ENCODE measurements around the gene SYDE2.
A peak's percentile ranks its signal among the peaks of the same experiment; 100 is the strongest.
"Not testable (repeated sequence)": the region's sequence is repeated elsewhere in the genome, so short reads cannot be mapped to it uniquely, and the experiment has no call there.

The SYDE2 gene

DNA sequence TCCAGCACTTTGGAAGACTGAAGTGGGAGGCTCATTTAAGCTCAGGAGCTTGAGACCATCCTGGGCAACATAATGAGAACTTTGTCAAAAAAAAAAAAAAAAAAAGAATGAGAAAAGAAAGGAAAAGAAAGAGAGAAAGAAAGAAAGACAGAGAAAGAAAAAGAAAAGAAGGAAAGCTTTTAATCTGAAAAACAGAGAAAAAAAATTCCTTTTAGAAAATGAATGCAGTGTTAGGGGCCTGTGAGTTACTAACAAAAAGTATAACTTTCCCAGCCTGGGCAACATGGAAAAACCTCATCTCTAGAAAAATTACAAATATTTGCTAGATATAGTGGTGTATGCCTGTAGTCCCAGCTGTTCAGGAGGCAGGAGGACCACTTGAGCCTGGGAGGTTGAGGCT lies 15.9 kb upstream of the SYDE2 start:
- no peak for DNase-seq

GRCh38 chr1:85214654-85215053 lies 13.8 kb upstream of the SYDE2 start:
- no peak for DNase-seq

DNA sequence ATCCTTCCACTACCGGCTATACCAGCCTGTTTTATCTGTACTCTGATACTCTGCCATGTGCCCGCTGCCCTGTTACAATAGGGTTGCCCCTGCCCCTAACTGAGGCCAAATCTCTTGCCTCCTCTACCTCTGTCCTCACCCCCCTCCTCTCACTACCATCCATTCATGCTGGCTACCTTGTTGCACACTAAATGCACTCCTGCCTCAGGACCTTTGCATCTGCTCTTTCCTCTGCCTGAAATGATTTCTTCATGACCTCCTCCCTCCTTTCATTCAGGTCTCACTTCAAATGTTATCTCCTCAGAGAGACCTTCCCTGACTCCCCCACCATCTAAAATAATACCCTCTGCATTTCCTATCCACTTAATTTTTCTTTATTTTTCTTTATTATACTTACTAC lies 7.7 kb upstream of the SYDE2 start:
- no peak for DNase-seq

DNA sequence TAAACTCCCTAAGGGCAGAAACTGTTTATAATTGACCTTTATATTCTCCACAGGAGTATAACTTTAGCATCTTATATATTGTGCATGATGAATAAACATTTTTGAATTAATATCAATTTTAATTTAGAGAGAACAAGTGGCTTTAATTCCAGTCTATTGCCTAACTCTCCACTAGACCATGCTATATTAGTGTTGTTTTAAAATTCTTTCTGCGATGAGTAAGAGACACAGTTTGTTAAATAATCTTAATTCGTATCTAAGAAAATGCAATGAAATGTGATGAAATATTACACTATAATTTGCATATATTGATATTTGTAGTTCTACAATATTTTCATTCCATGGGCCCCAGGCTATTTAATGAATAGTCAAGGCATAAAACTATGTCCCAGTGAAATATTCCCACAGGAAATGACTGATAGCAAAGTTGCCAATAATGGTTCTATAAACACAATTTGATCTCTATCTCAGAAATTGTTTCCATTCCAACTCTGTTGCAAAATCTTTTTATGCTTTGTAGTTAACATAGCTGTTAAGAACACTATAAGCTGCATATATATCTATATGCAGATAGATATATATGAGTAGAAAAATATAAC lies 2.9 kb upstream of the SYDE2 start:
- DNase-seq, result no peak

DNA sequence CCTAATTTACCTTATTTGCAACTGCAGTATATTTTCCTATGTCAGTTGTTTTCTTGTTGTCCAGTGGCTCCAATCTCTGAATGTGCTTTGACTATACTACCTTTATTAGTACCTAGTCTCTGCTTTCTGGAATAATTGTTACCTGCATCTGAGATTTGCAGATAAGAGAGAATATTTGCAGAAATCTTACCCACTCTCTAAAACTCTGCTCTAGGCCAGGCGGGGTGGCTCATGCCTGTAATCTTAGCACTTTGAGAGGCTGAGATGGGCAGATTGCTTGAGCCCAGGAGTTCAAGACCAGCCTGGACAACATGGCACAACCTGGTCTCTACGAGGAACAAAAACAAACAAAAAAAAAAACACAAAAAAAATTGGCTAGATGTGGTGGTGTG lies 2.0 kb upstream of the SYDE2 start:
- DNase-seq, result no peak

DNA sequence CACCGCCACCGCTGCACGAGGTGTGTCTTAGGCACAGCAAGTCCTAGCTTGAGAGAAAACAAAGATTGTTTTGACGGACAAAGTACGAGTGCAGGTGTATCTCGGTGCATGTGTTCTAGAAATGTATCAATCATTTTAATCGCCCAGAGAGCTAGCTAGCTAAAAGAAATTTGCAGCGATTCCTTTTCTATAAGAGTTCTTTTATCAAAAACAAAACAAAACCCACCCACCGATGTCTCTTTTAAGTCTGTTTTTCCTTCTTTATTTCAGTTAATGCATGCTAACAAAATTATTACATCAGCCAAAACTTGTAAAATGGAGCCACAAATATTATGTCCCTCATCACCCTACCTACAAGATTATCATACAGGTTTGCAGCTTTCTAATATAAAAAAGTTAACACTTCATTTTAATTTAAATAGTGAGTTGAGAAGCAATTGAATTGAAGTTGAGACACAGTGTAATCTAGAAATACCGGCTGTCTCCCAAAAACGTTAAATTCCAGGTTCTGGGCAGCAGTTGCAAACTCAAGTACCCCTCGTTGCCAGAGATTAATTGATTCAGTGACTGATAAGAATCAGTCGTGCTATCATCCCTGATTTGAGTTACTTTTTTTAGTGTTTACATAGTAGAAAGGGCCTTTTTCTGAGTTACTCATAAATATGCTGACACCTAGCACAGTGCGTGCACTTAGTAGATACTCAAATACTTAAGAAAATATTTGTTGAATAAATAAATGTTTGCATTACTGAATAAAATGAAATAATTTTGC lies 1.5 kb upstream of the SYDE2 start:
- DNase-seq, result no peak

DNA sequence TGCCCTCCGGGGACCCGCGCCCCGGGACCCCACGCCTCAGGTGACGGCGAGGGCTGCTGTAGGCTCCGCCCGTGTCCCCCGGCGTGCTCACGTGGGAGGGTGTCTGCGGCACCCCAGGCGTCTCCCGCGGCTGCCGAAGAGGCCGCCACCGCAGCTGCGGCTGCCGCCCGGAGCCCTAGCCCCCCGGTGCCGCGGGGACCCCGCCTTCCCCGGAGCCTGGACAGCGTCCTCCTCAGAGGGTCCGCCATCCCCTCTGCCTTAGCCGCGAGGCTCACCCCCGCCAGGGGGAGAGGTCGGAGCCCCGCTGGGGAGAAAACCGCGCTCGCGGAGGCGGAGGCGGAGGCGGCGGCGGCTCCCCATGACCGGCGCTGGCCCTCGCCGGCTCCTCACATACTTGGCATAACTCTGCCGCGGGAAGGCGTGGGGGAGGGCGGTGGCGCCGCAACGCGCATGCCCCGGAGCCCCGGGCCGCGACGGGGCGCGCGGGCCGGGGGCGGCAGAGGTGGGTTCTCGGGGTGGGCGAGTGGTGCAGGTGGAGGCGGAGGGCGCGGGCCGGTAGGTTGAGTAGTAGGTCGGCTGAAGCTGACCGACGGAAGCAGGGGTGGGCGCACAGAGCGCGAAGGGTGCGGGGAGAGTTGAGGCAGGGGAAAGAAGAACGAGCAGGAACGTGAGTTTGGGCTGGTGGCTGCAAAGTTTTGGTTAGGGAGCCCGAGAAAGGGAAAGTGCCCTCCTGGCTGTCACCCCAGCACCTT lies 700 bp upstream of the SYDE2 start:
- DNase-seq, result peak; percentile 59 to 68

DNA sequence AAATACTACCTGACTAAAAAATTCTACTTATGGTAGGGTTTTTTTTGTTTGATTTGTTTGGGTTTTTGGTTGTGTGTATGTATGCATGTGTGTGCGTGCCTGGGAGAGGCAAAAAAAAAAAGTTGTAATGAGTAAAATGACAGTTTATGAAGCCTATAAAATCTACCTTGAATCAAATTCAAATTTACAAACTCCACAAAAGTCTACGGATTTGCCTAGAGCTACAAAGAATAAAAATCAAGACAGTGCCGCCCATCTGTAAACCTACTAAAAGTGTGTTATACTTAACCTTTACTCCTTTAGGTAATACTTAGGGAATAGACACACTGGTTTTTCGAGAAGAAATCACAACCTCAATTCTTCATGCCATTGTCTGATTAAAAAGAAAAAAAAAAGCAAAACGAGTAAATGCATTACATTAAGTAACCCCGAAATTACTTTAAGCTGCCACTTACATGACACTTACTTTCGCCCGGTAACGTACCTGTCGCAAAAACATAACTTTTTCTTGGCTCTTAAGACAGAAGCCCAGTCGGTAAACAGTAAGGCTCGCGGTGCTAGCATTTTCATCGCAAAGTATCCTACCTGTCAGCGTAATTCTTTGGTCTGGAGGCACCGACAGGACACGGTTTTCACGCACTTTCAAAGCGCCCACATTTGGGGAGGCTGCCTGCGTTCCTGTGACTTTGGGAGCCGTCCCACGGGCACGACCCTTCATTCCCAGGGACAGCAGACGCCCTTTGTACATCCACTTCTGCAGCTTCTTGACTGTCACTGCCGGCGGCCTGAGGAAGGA lies 951 bp downstream of the SYDE2 start:
- DNase-seq, result peak in 1 of 2 experiments; percentile 17

DNA sequence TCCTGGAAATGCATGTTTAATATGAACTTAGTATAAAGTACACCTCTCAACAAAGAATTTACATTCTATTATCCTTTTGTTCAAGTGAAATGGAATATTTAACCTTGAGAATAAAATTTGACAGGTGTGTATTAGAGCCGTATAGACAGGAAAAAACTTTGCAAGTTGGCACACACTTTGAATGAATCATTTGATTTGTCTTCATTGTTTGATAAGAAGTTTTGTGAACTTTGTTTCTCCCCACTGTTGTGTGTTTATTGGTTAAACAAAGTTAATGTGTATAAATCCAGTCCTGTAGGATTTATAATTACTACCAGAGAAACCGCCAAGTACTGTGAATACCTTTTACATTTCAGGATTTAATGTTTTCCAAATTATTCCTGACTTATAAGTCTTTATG lies 2.0 kb downstream of the SYDE2 start:
- DNase-seq, result no peak

DNA sequence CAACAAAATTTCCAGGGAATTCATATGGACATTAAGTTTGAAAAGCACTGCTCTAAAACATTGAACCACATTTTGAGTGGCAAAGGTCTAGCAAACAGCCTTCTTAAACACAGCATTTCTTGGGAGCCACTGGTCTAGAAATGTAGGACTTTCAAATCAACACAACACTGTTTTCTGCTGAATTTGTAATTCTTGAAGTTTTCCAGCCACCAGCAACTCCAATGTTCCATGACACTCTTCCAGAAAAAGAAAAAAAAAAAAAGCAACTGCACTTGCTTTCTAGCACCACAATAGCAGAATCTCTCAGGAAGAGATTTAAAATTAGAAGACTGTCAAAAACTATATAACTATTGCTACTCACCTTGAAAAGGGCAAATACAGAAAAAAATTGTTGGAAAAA lies 4.5 kb downstream of the SYDE2 start:
- DNase-seq, result no peak

- no peak for DNase-seq
Measured at GRCh38 chr1:85195703-85196102, 5.1 kb downstream of the SYDE2 start.

GRCh38 chr1:85192129-85192528 lies 8.7 kb downstream of the SYDE2 start:
- not testable (repeated sequence) for DNase-seq

DNA sequence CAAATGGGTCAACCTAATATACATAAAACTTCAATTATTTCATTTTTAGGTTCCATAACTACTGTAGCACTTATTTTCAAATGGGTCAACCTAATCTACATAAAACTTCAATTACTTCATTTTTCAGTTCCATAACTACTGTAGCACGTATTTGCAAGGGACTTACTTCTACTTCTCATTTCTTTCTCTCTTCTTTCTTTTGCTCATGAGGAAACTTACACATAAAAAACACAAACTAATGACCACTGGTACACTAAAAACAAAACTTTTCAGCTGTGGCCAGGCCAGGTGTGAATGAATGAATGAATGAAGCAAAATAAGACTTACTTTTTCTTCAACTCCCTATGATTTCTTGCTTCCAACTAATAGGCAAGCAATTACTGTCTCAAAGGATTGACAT lies 11.7 kb downstream of the SYDE2 start:
- no peak for DNase-seq

- DNase-seq, result no peak
Measured at GRCh38 chr1:85188530-85188929, 12.3 kb downstream of the SYDE2 start.

GRCh38 chr1:85187021-85187420 lies 13.8 kb downstream of the SYDE2 start:
- not testable (repeated sequence) for DNase-seq

- DNase-seq, result no peak
Measured at GRCh38 chr1:85184245-85184644, 16.6 kb downstream of the SYDE2 start.

DNA sequence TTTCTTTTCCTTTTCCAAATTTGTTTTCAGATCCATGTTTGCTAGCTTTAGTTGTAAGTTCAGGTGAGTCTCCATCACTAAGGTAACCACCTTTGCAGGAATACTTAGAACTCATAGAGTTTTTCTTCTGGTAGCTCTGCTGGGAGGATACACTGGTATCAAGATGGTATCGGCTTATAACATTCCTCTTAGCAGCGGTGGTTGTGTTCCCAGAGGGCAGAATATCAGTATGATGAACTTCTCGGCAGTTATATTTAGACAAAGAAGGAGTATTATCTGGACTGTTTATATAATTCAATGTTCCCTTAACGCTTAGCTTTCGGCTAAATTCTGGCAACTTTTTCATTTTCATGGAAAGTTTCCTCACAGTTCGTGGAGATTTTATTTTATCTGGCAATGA lies 18.1 kb downstream of the SYDE2 start:
- DNase-seq, result no peak

DNA sequence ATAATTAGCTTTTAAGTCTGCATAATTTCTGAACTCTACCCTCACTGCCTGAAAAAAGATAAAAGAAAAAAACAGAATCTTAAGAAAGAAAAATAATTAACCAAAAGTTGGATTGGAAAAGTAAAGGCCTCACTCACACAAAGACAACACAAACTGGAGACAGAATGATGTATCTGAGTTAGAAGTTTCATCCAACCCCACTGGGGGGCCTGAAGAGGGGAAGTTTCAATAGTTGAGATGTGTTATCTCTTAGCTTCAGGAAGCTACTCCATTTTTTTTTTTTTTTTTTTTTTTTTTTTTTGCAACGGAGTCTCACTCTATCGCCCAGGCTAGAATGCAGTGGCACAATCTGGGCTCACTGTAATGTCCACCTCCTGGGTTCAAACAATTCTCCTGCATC lies 19.9 kb downstream of the SYDE2 start:
- DNase-seq, result no peak

- no peak for DNase-seq
Measured at GRCh38 chr1:85179522-85179921, 21.3 kb downstream of the SYDE2 start.

DNA sequence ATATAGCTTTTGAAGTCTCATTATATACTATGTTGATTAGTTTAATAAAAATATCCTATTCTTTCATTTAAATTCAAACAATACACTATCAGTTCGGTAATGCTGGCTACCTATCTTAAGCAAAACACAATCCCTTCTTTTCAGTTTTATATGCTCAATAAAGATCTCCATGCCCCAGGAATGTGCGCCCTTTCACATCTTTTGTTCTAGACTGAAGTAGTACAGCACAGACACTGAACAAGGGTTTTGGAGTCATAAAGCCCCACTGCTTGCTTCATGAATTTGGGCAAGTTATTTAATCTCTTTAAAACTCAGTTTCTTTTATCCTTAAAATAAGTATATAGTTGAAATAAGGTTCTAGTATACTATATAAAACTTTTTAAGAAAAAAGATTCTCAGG lies 22.4 kb downstream of the SYDE2 start:
- no peak for DNase-seq

DNA sequence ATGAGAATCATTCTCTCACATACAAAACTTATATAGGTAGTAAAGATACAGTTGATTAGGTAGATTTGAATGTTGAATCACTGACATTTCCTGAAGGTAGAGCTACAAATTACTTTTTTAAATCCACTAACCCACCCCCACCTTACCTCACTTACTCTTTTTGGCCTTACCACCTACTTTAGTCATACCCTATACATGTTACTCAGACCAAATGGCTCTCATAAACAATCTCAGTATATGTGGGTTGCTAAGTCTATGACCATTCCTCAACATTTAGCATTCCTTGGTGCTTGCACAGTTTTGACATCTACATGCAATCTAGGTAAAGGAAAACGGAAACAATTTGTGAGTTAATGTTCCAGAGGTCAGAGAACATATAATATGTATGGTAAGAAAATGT lies 26.3 kb downstream of the SYDE2 start:
- DNase-seq, result no peak

GRCh38 chr1:85172684-85173337 lies 28.0 kb downstream of the SYDE2 start:
- no peak for DNase-seq

- DNase-seq, result no peak
Measured at GRCh38 chr1:85171721-85172120, 29.1 kb downstream of the SYDE2 start.

Data from stimulated activated CD4-positive, alpha-beta T cell treated with anti-CD3 and anti-CD28 coated beads, Interleukin-4, amount 100 ng/mL, for 4 hours (primary cell).